Globus pallidus (tissue), 1 donor: ENCODE measurements around the gene SLC38A3.

Experiments used
- DNase-seq: peaks from one replicate; pipeline ENCODE4 v3.0.0-alpha.2; 2015; ENCODE audit warnings: low spot score

The SLC38A3 gene

DNA sequence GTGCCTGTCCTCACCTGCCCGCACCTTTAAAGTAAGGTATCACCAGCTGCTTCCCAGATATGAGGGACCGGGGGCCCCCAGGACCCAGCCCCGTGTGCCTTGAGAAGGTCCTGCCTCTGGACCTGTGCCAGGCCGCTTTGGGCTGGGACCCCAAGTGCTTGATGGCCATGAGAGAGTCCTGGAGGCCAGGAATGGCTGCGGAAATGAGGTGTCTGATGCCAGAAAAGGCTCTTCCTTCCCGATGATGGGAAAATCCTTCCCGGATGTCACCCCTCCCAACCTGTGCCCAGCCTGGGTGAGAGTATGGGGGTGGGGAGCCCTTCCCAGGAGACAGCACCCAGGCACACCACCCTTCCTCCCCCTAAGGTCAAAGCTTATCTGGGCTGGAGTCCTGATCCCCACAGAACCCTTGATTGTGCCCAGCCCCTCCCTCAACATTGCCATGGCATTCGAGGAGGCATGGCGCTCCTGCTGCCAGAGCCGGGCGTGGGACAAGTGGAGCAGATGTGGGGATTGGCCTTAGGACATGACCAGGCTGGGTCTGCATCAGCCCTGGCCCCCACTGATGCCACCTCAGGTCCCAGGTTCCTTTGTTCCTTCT is 35.7 kb upstream of the SLC38A3 start:
- DNase-seq: no peak

DNA sequence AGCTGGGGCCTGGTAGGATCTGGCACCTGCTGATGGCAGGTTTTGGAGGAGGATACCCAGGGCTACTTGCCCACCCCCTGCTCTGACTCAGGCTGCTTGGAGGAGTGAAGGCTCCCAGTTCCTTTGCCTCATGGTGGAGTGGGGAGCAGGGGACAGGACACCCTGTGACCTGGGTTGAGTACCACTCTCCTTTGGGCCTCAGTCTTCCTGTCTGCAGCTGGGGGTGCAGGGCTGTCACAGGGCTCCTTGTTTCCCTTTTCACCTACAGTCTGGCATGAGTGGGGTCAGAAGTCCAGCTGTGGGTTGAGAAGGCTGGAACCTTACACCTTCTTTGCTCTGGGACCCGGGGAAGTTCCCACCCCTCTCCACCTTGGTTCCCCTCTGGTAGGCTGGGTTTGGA is 35.2 kb upstream of the SLC38A3 start:
- no peak for DNase-seq

DNA sequence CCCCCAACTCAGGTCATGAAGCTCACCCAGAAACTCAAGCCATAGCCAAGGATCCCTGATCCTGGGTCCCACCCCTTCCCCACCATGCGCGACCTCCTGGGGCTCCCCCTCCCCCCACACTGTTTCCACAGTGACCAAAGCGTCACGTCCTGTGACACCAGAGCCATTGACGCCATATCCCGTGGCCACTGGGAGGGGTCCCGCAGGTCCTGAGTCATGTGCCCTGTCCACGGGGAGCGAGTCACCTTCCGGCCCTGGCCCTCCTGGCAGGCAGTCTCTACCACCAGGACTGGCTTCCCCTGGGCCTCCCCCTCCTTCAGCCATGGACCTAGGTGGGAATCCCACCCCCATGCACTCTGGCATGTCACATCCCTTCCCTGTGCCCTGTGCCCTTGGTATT is 34.4 kb upstream of the SLC38A3 start:
- DNase-seq: no peak

DNA sequence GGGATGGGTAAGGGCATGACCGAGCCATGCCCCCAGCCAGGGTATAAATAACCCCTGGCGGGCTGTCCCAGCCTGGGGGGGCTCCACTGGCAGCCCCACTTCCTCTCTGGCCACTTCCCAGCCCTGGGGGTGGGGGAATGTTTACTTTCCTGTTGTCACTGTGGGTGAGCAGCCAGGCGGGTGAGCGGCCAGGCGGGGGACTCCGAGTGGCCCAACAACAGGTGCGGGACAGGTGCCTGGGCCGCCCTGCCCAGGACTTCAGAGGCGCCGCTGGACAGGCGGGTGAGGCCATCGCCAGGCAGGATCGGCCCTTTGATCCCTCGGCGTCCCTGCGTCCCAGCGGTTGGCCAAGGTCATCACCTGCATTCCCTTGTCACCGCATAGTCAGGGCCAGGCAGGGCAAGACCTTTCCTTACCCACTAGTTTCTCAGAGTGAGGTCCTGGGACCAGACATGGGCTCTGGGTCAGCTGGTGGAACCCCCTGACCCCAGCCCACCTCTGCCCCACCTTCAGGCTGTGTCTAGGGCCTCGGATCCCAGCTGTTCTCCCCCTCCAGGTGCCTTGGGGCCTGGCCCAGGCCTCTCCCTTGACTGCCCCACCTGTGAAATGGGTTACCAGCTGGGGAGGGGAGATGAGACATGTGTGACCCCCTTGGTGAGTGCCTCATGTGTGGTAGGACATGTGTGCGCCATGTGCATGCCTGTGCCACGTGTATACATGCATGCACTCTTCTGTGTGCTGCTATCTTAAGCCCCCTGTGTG is 33.4 kb upstream of the SLC38A3 start:
- no peak for DNase-seq

DNA sequence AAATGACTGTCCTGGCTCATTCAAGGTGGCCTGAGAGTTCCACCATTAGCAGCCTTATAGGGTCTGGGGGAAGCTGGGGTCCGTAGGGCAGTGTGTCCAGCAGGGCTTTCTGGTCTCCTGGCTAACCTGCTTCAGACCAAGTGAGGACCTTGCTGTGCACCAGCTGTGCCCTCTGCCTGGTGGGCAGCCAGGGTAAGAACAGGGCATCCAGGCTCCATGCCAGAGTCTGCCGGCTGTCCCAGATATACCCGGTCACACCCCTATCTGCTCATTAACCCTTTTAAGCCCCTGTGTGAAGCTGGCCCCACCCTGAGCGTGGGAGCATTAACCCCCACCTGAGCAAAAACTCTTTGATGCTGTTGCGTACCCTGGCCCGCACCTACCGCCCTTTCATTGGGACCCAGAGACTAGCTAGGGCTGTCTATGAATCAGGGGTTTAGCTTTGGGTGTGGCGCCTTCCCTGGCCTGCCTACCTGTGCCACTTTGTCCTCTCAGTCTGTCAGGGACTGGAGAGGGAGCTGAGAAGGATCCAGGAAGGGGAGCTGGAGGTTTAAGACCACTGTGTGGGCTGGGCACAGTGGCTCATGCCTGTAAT is 32.3 kb upstream of the SLC38A3 start:
- DNase-seq: no peak

DNA sequence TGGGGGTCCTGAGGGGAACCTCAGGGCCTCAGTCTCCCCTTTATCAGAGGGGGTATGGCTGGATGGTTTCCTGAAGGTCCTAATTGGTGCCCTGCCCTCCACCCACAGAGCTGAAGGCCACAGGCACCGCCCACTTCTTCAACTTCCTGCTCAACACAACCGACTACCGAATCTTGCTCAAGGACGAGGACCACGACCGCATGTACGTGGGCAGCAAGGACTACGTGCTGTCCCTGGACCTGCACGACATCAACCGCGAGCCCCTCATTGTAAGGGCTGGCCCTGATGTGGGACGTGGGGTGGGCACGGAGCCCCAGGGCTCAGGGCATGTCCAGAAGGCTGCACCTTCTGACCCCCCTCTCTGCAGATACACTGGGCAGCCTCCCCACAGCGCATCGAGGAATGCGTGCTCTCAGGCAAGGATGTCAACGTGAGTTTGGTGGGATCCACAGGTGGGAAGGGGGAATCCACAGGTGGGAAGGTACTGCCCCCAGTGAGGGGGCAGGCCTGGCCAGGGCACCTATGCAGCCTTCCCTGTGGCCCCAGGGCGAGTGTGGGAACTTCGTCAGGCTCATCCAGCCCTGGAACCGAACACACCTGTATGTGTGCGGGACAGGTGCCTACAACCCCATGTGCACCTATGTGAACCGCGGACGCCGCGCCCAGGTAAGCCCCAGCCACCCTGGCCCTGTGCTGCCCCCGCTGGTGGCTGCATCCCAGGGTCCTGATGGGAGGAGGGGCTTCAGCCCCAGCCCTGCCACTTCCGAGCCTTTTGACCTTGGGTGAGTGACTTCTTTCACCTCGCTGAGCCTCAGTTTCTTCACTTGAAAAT is 31.2 kb upstream of the SLC38A3 start:
- DNase-seq: no peak

DNA sequence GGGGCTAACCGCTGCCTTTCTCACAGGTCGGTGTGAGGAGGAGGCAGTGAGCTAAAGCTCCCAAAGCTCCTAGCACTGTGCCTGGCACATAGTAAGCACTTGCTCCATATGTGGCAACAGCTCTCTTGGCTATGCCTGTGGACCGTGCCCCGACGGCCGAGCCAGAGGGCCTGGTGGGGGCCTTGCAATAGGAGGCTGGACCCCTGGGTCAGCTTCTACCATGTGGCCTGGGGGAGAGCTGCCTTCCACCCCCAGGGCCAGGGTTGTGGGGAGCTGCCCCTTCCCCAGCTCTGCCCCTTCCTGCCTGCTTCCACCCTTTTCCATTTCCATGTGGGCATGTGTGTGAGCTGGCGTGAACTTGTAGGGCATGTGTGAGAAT is 30.6 kb upstream of the SLC38A3 start:
- DNase-seq: no peak

DNA sequence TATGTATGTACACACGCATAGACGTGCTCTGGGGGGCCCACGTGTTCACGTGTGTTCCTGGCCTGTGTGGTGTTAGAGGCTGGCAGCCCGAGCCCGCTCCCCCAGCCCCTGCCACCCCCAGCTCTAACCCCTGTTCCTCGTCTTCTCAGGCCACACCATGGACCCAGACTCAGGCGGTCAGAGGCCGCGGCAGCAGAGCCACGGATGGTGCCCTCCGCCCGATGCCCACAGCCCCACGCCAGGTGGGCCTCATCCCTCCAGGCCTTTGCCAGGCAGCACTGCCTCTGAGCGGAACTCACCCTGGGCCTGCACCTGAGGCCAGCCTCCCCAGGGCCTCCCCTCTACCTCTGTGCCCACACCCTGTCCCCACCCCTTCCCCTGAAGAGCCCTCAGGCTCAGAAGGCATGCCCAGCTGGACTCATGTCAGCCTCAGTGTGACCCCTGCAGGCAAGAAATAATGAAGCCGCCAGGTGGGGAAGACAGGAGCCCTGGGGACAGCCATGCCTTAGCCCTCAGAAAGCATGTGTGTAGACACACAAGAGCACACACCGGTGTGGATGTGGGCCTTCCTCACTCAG is 30.0 kb upstream of the SLC38A3 start:
- DNase-seq: no peak

DNA sequence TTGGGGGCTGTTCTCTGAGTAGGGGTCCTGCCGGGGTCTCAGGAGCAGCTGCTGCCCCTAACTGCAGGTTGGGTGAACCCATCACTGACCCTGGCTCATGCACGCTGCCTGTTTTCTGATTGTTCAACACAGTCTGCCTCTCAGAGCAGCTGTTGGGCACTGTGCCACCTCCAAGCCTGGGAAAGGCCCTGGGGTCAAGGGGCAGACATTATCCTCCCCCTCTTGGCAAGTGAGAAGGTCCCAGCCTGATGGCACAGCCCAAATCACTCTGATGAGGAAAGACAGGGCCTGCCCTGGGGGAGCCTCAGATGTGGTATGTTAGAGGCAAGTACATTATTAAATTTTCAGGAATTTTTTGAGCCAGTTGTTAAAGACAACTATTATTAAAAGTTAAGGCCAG is 27.7 kb upstream of the SLC38A3 start:
- no peak for DNase-seq

DNA sequence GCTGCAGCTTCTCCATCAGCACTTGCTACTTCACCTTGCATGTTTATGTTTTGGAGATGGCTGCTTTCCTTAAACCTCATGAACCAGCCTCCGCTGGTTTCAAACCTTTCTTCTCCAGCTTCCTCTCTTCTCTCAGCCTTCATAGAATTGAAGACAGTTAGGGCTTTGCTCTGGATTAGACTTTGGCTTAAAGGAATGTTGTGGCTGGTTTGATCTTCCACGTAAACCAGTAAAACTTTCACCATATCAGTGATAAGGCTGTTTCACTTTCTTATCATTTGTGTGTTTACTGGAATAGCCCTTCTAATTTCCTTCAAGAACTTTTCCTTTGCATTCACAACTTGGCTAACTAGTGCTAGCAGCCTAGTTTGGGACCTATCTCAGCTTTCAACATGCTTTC is 25.4 kb upstream of the SLC38A3 start:
- DNase-seq: no peak

DNA sequence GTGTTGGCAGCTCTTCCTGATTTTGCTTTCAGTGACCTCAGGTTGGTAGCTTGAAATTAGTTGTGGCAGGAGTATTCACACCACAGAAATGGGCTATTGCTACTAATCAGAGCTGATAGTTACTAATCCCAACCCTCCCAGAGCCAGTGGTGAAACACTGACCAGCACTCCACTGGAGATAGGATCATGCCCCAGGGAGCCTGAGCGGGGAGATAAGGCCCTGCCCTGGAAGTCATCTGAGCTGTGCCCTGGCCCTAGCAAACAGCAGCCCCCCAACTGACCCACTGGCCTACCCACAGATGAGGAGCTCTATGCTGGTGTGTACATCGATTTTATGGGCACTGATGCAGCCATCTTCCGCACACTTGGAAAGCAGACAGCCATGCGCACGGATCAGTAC is 23.1 kb upstream of the SLC38A3 start:
- DNase-seq: no peak

DNA sequence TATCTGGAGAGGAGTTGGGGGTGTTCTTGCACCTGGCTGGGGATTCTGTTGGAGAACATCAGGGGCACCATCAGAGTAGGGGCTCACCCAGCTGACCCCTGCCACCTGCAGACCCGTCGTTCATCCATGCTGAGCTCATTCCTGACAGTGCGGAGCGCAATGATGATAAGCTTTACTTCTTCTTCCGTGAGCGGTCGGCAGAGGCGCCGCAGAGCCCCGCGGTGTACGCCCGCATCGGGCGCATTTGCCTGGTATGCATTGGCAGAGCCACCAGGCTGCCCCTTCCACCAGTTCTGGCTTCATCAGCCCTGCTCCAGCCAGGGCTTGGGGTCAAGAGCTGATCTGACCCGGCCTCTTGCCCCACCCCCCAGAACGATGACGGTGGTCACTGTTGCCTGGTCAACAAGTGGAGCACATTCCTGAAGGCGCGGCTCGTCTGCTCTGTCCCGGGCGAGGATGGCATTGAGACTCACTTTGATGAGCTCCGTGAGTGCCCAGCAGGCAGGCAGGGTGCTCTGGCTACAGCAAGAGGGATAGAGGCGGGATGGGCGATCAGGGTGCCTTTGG is 22.5 kb upstream of the SLC38A3 start:
- DNase-seq: no peak

DNA sequence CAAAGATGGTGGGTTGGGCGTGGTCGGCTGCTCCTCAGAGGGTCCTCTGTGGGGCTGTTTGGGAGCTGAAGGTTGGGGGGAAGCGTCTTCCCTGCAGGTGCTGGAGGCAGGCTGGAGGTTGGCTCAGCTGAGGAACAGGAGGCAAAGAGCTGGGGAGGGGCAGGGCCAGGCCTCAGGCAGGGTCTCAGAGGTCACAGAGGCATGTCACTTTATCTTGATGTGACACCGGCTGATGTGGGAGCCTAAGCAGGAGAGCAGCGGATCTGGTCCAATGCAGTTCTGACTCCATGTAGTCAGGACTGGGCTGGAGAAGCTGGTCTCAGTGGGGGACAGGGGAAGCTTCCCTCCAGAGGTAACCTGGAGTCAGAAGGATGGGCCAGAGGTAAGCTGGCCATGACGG is 21.3 kb upstream of the SLC38A3 start:
- no peak for DNase-seq

DNA sequence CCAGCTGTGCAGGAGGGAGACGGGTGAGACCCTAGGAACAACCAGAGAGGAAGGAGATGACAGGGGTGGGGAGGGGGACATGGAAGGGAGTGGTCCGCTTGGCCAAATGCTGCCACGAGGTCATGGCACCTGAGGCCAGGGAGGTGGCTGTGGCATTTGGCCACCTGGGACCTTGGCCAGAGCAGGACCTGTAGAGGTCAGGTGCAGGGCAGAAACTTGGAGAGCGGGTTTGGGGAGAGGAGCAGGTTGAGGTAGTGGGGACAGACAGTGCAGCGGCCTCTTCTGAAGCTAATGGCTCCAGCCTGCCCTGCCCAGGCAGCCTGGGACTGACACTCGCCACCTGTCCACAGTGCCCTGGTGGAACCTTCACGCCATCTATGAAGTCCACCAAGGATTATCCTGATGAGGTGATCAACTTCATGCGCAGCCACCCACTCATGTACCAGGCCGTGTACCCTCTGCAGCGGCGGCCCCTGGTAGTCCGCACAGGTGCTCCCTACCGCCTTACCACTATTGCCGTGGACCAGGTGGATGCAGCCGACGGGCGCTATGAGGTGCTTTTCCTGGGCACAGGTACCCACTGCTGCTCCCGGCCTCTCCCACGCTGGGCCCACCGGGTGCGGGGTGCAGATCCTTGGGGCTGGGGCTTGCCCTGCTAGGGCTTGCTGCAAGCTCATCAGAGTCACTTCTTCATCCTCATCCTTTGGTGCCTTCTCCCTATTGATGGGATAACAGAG is 20.7 kb upstream of the SLC38A3 start:
- no peak for DNase-seq

DNA sequence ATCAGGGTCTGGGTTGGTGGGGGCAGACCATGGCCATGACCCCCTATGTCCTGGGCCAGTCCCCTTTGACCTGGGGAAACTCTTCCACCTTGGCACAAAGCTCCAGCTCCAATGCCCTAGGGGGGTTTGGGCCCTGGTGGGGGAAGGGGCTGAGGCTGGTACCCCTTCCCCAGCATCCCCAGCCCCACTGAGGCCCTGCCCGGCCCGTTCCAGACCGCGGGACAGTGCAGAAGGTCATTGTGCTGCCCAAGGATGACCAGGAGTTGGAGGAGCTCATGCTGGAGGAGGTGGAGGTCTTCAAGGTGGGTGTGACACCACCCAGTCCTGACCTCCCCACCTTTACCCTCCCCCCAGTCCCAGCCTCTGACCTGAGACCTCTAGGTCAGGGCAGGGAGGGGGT is 19.8 kb upstream of the SLC38A3 start:
- DNase-seq: no peak

DNA sequence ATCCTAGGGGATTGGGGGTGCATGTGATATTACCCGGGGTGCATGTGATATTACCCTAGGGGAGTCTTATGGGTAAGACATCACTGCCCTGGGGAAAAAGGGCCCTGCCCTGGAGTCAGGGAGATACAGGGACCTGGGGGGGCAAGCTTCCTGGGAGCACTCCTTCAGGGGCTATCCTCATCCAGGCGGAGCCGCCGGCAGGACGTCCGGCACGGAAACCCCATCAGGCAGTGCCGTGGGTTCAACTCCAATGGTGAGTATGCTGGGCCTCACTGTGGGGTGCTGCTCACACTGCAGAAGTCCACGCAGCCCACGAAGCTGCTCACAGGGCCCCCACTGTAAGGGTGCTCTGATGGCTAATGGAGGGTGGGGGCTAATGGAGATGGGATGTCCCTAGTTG is 19.0 kb upstream of the SLC38A3 start:
- DNase-seq: no peak

DNA sequence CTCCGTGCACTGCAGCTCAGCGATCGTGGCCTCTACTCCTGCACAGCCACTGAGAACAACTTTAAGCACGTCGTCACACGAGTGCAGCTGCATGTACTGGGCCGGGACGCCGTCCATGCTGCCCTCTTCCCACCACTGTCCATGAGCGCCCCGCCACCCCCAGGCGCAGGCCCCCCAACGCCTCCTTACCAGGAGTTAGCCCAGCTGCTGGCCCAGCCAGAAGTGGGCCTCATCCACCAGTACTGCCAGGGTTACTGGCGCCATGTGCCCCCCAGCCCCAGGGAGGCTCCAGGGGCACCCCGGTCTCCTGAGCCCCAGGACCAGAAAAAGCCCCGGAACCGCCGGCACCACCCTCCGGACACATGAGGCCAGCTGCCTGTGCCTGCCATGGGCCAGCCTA is 17.3 kb upstream of the SLC38A3 start:
- no peak for DNase-seq

DNA sequence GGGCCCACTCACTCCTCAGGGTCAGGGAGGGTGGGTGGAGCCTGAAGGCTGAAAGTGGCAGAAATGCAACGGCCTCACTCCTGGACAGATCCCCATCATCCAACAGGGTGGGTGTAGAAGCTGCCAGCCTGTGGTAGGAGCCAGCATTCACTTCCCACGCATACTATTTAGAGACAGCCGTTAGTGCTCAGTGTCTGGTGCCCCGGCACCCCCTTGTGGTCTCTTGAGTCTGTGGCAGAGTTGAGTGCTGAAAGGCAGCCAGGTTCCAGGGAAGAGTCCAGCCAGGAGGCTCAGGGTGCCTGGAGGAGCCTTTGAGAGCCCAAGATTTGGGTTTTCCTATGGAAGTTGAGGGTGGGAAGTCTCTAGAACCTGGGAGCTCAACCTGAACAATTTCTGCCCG is 15.8 kb upstream of the SLC38A3 start:
- peak; percentile 59 for DNase-seq

DNA sequence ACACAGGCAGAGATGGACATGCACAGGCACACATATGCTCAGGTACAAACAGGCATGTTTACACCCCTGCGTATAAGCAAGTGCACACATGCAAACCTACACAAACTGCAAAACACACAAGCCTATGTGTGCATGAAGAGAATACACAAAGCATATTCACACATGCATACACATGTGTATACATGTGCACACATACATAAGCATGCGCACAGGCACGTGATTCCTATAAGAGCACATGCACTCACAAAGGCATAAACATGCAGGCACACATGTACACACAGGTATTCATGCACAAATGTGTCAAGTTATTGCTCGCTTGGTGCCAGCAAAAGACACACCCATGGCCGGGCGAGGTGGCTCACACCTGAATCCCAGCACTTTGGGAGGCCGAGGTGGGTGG is 15.1 kb upstream of the SLC38A3 start:
- no peak for DNase-seq

DNA sequence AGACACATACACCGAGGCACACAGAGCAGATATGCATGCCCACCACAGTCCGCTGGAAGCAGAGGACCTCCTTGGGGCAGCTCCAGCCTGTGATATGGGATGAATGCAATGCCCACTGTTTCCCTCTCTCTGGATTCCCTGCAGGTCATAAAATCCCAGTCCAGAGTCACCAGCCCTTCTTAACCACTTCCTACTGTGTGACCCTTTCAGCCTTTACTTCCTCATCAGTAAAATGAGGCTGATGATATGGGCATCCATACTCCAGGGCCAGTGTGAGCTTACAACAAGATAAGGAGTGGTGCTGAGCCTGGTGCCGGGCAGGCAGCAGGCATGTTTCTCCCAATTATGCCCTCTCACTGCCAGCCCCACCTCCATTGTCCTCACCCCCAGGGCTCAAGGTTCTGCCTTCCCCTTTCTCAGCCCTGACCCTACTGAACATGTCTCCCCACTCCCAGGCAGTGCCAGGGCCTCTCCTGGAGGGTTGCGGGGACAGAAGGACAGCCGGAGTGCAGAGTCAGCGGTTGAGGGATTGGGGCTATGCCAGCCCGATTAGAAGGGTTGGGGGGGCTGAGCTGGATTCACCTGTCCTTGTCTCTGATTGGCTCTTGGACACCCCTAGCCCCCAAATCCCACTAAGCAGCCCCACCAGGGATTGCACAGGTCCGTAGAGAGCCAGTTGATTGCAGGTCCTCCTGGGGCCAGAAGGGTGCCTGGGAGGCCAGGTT is 14.0 kb upstream of the SLC38A3 start, which contains the start of gene GNAT1:
Gene GNAT1, plus strand, starts transcription at position 675 of the 725 bp plus-strand sequence. CDS start 116 bp downstream, outside the sequence.
- DNase-seq: no peak

DNA sequence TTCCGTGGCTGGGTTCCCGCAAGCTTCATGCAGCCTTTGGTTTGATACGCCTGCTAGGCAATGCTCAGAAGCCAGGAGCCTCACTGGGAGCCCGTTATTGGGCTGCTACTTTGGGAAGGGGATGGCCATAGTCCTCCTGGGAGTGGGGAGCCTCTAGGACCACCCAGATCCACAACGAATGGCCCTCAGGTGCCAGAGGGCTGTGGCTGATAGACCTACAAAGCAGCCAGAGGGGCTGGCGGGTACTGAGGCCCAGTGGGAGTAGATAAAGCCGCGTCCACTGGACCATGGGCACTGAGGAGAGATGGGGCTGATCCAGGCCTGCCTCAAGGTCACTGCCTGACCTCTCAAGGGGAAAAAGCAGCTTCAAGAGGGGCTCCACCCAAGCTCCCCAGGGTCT is 12.9 kb upstream of the SLC38A3 start:
- DNase-seq: no peak
